Right renal pelvis (tissue), 4 donors: ENCODE measurements around the gene RAB3D. TPM values are rescaled to one million over a fixed set of nuclear protein-coding genes. Genes with fewer than 3 reads are reported as not detected.

ENCODE experiments used
- polyA plus RNA-seq, 4 donors: library from polyadenylated mRNA; unstranded; fragments of 120-200 nt; gene quantifications; one replicate each; pipeline ENCODE4 v1.2.1, GENCODE V29; 2013; ENCODE audit not compliant: insufficient read length in 4 of 4

RAB3D gene
- polyA plus RNA-seq, 4 donors, result 16.5 to 17.7 (median 17.4) TPM

Other genes starting within 250 kb of the RAB3D start
- gene SPC24, start 183.9 kb downstream of the RAB3D start, polyA plus RNA-seq, result 10 to 100 TPM; 11.9 to 17.1 (median 16.1) TPM
- 100 to 1,000 TPM; 119 to 127 (median 123) TPM for gene KANK2, start 142.1 kb downstream of the RAB3D start, polyA plus RNA-seq
- under 1 TPM; 0.29 to 0.64 (median 0.55) TPM for gene ANGPTL8, start 100.0 kb downstream of the RAB3D start, polyA plus RNA-seq
- gene DOCK6, start 77.1 kb downstream of the RAB3D start, polyA plus RNA-seq, result 10 to 100 TPM; 39.1 to 48.9 (median 45.9) TPM
- gene TSPAN16, start 43.5 kb downstream of the RAB3D start, polyA plus RNA-seq, result under 1 TPM in 1 of 4 donors, not detected in 3; 0.16 TPM
- gene TMEM205, start 6.6 kb upstream of the RAB3D start, polyA plus RNA-seq, result 100 to 1,000 TPM; 122 to 159 (median 132) TPM
- 10 to 100 TPM; 23.1 to 32.6 (median 24.4) TPM for gene CCDC159, start 6.9 kb upstream of the RAB3D start, polyA plus RNA-seq
- 10 to 100 TPM; 11.7 to 18.7 (median 13.7) TPM for gene PLPPR2, start 15.8 kb upstream of the RAB3D start, polyA plus RNA-seq
- gene SWSAP1, start 35.0 kb upstream of the RAB3D start, polyA plus RNA-seq, result 1 to 10 TPM; 2.7 to 4.0 (median 3.0) TPM
- gene EPOR, start 44.7 kb upstream of the RAB3D start, polyA plus RNA-seq, result 10 to 100 TPM; 21.7 to 32.3 (median 24.7) TPM
- gene RGL3, start 79.7 kb upstream of the RAB3D start, polyA plus RNA-seq, result 10 to 100 TPM; 68.7 to 94.8 (median 75.5) TPM
- gene ODAD3, start 95.5 kb upstream of the RAB3D start, polyA plus RNA-seq, result 1 to 10 TPM; 1.3 to 2.2 (median 1.6) TPM
- 100 to 1,000 TPM; 329 to 390 (median 354) TPM for gene PRKCSH, start 96.0 kb upstream of the RAB3D start, polyA plus RNA-seq
- gene ELAVL3, start 141.4 kb upstream of the RAB3D start, polyA plus RNA-seq, result under 1 TPM; 0.11 to 0.43 (median 0.15) TPM
- gene ZNF653, start 166.2 kb upstream of the RAB3D start, polyA plus RNA-seq, result 10 to 100 TPM in 2 of 4 donors, 1 to 10 TPM in 2; 9.1 to 11.1 (median 10.0) TPM
- 10 to 100 TPM; 37.3 to 50.9 (median 38.2) TPM for gene ECSIT, start 189.5 kb upstream of the RAB3D start, polyA plus RNA-seq
- 1 to 10 TPM; 3.1 to 5.2 (median 4.5) TPM for gene CNN1, start 199.2 kb upstream of the RAB3D start, polyA plus RNA-seq
- gene ELOF1, start 219.6 kb upstream of the RAB3D start, polyA plus RNA-seq, result 10 to 100 TPM; 47.1 to 58.9 (median 50.0) TPM
- gene ACP5, start 238.0 kb upstream of the RAB3D start, polyA plus RNA-seq, result 10 to 100 TPM; 11.8 to 17.2 (median 14.1) TPM